CD8-positive, alpha-beta memory T cell (primary cell): Measurements from ENCODE around the gene TNNT1. TPM values are rescaled to one million over a fixed set of nuclear protein-coding genes. Genes with fewer than 3 reads are reported as not detected.

Experiments
- polyA plus RNA-seq: library from polyadenylated mRNA; unstranded; fragments of 300-500 nt; fragmentation: Illumina TruSeq; gene quantifications from one replicate; pipeline ENCODE4 v1.2.3, GENCODE V29; 2021
- total RNA-seq, 2 experiments: library from RNA; stranded (reverse); gene quantifications; one replicate each; pipeline ENCODE4 v1.2.3, GENCODE V29; 2021

Gene TNNT1
- total and polyA plus RNA-seq, 3 experiments from 2014 or later: not detected

Other genes starting within 250 kb of the TNNT1 start
- gene NCR1, start 243.1 kb downstream of the TNNT1 start, total RNA-seq: under 1 TPM in 1 of 2 experiments, not detected in 1; 0.31 TPM
- gene NCR1, start 243.1 kb downstream of the TNNT1 start, polyA plus RNA-seq: 2.8 TPM
- gene NLRP7, start 201.7 kb downstream of the TNNT1 start, total RNA-seq: not detected
- gene NLRP7, start 201.7 kb downstream of the TNNT1 start, polyA plus RNA-seq: not detected
- gene NLRP2, start 182.8 kb downstream of the TNNT1 start, total RNA-seq: 10 to 100 TPM; 10.2 to 12.7 TPM
- 5.6 TPM for gene NLRP2, start 182.8 kb downstream of the TNNT1 start, polyA plus RNA-seq
- not detected for gene GP6, start 110.9 kb downstream of the TNNT1 start, total RNA-seq
- gene GP6, start 110.9 kb downstream of the TNNT1 start, polyA plus RNA-seq: 0.21 TPM
- gene RDH13, start 86.1 kb downstream of the TNNT1 start, total RNA-seq: 10 to 100 TPM; 21.4 to 22.2 TPM
- gene RDH13, start 86.1 kb downstream of the TNNT1 start, polyA plus RNA-seq: 15.8 TPM
- gene EPS8L1, start 73.3 kb downstream of the TNNT1 start, total RNA-seq: under 1 TPM; 0.27 to 0.74 TPM
- 0.28 TPM for gene EPS8L1, start 73.3 kb downstream of the TNNT1 start, polyA plus RNA-seq
- 10 to 100 TPM; 95.4 to 98.3 TPM for gene PPP1R12C, start 31.6 kb downstream of the TNNT1 start, total RNA-seq
- 7.7 TPM for gene PPP1R12C, start 31.6 kb downstream of the TNNT1 start, polyA plus RNA-seq
- gene TNNI3, start 8.5 kb upstream of the TNNT1 start, total RNA-seq: not detected
- gene TNNI3, start 8.5 kb upstream of the TNNT1 start, polyA plus RNA-seq: not detected
- gene DNAAF3, start 17.4 kb upstream of the TNNT1 start, total RNA-seq: under 1 TPM in 1 of 2 experiments, not detected in 1; 0.27 TPM
- not detected for gene DNAAF3, start 17.4 kb upstream of the TNNT1 start, polyA plus RNA-seq
- not detected for gene SYT5, start 31.1 kb upstream of the TNNT1 start, total RNA-seq
- gene SYT5, start 31.1 kb upstream of the TNNT1 start, polyA plus RNA-seq: 0.37 TPM
- not detected for gene PTPRH, start 60.3 kb upstream of the TNNT1 start, total RNA-seq
- not detected for gene PTPRH, start 60.3 kb upstream of the TNNT1 start, polyA plus RNA-seq
- gene TMEM86B, start 79.6 kb upstream of the TNNT1 start, total RNA-seq: 10 to 100 TPM in 1 of 2 experiments, 1 to 10 TPM in 1; 8.5 to 10.3 TPM
- 2.9 TPM for gene TMEM86B, start 79.6 kb upstream of the TNNT1 start, polyA plus RNA-seq
- gene PPP6R1, start 109.8 kb upstream of the TNNT1 start, total RNA-seq: 100 to 1,000 TPM; 216 to 225 TPM
- 143 TPM for gene PPP6R1, start 109.8 kb upstream of the TNNT1 start, polyA plus RNA-seq
- gene HSPBP1, start 130.9 kb upstream of the TNNT1 start, total RNA-seq: 10 to 100 TPM; 82.9 to 84.1 TPM
- gene HSPBP1, start 130.9 kb upstream of the TNNT1 start, polyA plus RNA-seq: 46.4 TPM
- 1 to 10 TPM; 4.1 to 5.7 TPM for gene BRSK1, start 134.8 kb upstream of the TNNT1 start, total RNA-seq
- 0.82 TPM for gene BRSK1, start 134.8 kb upstream of the TNNT1 start, polyA plus RNA-seq
- gene TMEM150B, start 176.1 kb upstream of the TNNT1 start, total RNA-seq: under 1 TPM in 1 of 2 experiments, not detected in 1; 0.53 TPM
- gene TMEM150B, start 176.1 kb upstream of the TNNT1 start, polyA plus RNA-seq: not detected
- gene KMT5C, start 190.7 kb upstream of the TNNT1 start, total RNA-seq: 10 to 100 TPM; 14.6 to 15.0 TPM
- gene KMT5C, start 190.7 kb upstream of the TNNT1 start, polyA plus RNA-seq: 1.6 TPM
- gene COX6B2, start 205.5 kb upstream of the TNNT1 start, total RNA-seq: not detected
- gene COX6B2, start 205.5 kb upstream of the TNNT1 start, polyA plus RNA-seq: not detected
- not detected for gene GARIN5B, start 214.1 kb upstream of the TNNT1 start, total RNA-seq
- gene GARIN5B, start 214.1 kb upstream of the TNNT1 start, polyA plus RNA-seq: not detected
- gene IL11, start 221.3 kb upstream of the TNNT1 start, total RNA-seq: under 1 TPM; 0.27 to 0.37 TPM
- not detected for gene IL11, start 221.3 kb upstream of the TNNT1 start, polyA plus RNA-seq
- not detected for gene TMEM190, start 227.6 kb upstream of the TNNT1 start, total RNA-seq
- not detected for gene TMEM190, start 227.6 kb upstream of the TNNT1 start, polyA plus RNA-seq
- 10 to 100 TPM; 13.3 to 14.1 TPM for gene TMEM238, start 235.1 kb upstream of the TNNT1 start, total RNA-seq
- gene TMEM238, start 235.1 kb upstream of the TNNT1 start, polyA plus RNA-seq: 1.9 TPM
- 1,000 to 10,000 TPM; 2,376 to 2,381 TPM for gene RPL28, start 236.7 kb upstream of the TNNT1 start, total RNA-seq
- 615 TPM for gene RPL28, start 236.7 kb upstream of the TNNT1 start, polyA plus RNA-seq